GM21447 (cell line): ENCODE data around the gene CD226.
"Not testable (repeated sequence)": the region's sequence is repeated elsewhere in the genome, so short reads cannot be mapped to it uniquely, and the experiment has no call there.

Experiments
- ATAC-seq: cut with Tn5 transposase; IDR thresholded peaks from one replicate; pipeline ENCODE4 v1.9.1; 2021; ENCODE audit not compliant: unreplicated experiment

CD226 gene

DNA sequence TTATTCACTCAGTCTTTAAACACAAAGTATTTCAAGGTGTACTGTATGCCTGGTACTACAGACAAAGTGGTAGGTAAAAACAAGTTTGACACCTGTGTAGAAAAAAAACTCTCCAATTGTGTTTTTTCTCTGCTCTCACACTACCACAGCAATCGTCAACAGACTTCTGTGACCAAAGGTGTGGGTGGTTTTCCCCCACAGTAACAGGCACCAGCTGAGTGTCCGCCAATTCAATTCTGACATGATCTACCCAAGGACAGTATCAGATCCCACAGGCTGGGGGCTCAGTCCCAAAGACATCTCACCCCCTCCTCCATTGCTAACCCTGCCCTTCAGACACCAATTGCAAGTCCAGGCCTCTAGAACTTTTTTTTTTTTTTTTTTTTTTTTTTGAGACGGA is 71.2 kb downstream of the CD226 start:
- no peak for ATAC-seq

DNA sequence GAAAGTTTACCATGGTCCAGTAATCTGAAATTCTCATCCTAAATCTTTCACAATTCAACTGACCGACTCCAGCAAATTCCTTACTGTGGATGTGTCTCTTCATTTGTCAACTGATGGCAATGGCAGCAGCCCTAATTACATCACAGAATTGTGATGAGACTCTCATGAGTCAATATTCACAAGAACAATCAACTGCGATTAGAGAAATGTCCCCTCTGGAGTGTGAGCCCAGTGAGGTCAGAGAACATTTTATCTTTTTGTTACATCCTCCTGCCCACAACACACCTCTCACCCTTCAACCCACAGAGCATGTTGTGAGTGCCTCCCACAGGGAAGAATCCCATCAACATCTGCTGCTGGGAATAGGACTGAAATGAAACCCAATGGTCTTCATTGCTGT is 73.6 kb downstream of the CD226 start:
- no peak for ATAC-seq

DNA sequence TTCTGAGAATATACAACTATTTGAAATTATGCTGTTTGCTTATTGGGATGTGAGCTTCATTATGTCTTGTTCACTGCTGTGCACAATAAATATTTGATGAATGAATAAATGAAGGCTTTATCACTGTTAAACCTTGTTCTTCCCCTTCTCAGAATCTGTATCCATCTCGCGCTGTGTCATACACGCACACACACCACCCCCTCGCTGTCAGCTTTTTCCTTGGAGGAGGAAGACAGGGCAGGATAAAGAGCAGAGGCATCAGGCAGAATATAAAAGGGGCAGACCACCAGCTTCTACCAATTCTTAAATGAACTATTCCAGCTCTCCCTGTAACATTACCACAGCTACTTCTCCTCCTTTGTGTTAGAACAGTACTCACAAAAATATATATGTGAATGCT is 75.0 kb downstream of the CD226 start:
- no peak for ATAC-seq

DNA sequence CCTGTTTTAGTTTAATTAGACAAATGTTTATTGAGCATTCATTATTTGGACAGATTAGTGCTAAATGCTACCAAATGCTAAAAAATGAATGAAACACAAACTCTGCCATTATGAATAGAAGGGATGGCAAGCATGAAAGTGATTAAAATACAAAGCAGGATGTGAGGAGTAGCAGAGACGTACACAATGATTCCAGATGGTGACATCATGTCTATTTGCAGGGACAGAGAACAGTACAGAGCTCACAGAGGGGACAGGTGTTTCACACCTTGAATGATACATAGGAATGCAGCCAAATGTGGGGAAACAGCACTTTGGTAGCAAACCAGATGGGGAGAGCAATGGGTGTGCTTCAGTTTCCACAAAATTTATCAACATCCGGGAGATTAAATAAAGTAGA is 76.3 kb downstream of the CD226 start:
- no peak for ATAC-seq

DNA sequence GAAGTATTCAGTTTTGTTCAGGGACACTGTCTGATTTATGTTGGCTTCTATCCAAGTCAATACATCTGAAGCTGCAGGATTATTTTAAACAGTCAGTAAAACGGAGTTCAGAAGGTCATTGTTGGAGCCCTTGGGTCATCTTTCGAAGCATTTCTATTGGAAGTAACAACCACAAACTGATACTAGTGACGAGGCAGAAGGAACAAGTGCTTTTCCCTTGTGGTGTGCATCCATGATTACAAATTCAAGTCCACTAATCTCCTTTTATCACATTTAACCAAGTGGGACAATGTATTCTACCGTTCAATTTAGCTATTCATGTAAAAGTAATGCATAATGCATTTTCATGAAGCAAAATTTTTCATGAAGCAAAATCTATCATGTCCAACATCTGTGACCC is 76.9 kb downstream of the CD226 start:
- ATAC-seq: no peak

DNA sequence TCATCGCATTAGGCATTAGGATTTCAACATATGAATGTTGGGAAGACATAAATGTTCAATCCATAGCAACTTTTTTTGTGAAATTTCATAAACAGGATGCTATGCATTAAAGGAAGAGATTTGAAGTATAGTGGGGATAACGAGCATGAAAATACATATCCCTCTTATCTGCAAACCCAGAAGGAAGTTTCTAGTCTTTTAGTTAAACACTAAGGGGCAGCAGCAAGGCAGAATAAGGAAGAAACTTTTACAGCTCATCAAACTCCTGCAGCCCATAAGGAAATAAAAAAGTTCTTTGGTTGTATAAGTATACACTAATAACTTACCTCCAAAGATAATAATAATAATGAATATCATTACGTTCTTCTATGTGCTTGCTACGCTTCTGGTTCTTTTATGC is 81.5 kb downstream of the CD226 start:
- ATAC-seq: no peak

DNA sequence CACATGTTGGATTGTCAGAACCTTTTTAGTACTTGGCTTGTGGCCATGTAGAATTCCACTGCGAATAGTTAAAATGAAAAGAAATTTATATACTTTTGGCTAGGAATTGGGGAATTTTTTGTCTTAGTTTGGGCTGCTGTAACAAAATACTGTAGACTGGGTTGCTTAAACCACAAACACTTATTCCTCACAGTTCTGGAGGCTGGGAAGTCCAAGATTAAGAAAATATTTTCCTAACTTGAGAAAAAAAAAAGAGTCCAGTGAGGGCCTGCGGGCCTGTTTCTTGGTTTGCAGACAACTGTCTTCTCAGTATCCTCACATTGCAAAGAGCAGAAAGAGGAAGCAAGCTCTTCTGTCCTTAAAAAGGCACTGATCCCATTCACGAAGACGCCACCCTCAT is 81.9 kb downstream of the CD226 start:
- no peak for ATAC-seq

DNA sequence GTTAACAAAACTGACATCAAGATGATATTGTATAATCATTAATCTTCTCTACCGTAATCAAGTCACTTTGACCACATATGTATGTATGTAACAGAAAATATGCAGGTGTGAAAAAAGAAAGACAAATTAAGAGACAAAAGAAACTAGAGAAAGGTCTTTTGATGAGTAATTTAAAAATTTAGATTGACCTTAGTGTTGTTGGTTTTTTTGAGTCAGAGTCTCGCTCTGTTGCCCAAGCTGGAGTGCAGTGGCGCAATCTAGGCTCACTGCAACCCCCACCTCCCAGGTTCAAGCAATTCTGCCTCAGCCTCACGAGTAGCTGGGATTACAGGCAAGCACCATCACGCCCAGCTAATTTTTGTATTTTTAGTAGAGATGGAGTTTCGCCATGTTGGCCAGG is 82.9 kb downstream of the CD226 start:
- ATAC-seq: peak; percentile 68

DNA sequence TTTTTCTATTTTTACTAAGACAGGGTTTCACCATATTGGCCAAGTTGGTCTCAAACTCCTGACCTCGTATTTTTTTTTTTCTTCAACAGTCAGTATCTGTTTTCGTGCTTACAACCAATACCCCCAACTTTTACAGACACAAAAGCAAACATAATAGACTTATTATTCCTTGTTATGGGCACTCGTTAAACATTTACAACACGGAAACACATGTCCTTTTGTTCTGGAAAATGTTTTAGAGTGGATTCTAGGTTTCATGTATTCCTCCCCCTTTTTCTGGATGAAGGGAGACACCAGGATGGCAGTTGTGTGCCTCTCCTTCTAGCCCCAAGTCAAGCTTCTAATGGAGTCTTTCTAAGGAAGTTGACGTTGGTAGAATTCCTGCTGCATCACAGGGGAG is 88.8 kb downstream of the CD226 start:
- no peak for ATAC-seq

DNA sequence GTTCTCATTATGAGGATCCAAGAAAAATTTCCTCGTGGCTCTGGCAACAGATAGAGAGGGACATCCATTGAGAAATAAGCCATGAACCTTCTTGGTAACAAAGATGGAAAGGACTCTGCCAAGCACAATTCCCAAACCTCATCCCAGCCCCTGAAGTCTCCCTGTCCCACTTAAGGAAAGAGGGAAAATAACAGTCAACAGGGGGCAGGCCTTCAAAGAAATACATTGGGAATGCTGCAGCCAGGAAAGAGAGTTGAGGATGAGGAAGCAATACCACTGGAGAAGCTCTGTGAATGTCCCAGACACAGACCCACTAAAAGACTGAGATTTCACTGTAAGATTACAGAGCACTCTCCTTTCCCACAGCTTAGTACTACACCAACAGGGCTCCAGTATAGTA is 93.2 kb downstream of the CD226 start:
- no peak for ATAC-seq

DNA sequence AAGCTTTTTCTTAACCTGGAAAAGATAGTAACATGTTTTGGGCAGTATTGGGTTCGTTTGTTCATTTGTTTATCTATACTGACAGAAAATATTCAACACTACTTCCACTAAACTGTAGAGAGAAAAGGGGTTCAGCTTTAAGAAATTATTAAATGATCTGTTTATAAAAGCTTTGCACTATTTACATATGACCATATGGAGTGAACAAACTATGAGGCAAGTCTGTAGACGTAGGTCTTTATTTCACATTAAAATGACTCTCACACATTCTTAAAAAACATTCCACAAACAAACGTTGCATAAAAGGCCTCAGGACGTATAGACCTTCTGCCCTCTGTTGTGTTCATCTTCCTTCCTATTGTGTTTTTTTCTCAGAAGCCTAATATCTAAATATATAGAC is 94.6 kb downstream of the CD226 start:
- ATAC-seq: no peak

DNA sequence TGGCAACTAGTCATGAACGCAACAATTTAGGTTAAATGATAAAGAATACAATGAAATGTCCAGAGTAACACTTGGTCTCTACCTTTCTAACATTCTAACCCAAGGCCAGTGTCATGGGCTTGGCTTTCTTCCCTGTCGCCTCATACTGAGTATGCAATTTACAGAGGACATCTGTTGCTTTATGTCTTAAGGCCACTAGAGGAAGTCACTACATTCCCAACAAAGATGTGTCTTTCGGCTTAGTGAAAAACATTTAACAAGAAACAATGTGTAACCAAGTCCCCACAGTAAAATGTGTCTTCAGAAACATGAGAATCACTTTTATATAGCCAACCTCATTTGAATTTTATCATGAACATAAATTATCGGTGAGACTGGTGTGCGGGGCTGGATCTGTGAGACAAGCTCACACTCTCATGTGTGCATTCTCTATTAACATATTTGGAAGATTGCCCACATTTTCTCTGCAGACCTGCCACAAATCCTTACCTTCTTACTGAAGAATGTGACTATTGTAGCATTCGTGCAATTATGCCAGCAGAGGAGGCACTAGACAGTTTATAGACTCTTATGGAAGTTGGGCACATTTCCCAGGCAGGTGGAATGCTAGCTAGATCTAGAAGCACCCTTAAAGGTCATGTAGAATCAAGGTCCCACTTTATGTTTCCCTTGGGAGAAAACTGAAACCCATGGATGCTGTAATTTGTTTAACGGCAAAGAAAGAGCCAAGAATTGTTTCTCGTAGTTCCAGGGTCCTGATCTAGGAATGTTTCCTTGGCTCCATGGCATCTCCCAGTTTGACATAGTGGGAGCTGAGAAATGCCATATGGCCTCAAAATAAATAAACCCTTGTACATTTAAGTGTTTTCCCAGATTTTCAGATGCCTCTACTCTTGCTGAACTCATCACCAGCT is 101.8 kb downstream of the CD226 start:
- ATAC-seq: no peak

DNA sequence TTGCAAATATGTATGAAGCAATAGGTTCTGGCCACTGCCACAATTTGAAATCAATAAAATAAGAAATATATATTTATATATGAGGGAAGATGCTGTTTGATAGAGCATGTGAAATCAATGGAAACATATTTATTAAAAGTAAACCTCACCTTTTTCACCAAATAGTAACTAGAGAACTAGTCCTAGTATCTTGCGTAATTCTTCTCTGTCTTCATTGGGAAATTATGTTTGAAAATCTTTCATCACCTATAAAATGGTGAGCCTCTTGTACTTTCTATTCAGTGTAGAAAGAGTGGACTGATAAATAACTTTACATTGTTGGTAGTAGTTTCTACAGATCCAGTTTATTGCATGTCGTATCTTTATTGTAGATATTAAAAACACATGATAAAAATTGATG is 103.0 kb downstream of the CD226 start:
- ATAC-seq: no peak

DNA sequence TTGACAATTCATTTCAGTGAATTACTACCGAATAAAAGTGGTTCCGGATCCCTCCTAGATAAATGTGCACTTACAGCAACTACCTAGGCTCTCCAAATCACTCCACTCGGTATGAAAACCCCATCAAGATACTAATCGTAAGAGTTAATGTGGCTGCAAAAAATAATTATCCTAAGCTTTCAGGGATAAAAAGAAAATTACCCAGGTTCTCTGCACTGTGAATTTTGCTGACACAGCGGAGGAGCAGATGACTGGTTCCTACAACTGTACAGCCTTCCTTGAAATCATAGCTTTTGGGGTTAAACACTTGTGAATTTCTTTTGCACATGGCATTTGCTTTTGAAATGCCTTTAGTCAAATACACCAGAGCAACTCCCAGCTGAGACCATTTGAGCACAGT is 104.7 kb downstream of the CD226 start:
- ATAC-seq: no peak

DNA sequence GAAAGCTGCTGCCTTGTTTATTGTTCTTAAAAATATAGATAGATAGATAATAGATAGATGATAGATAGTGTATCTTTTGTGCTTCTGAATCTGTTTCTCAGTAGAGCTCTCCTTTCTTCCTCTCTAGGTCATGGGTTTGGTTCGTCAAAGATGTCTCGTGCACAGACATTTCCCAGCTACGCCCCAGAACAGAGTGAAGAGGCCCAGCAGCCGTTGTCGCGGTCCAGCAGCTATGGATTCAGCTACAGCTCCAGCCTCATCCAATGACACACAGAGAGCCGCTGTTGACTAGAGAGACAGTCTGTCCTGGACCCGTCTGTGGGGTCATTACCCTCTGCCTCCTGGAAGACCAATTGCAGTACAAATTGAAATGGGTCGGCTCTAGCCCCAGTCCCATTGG is 106.6 kb downstream of the CD226 start:
- ATAC-seq: no peak

DNA sequence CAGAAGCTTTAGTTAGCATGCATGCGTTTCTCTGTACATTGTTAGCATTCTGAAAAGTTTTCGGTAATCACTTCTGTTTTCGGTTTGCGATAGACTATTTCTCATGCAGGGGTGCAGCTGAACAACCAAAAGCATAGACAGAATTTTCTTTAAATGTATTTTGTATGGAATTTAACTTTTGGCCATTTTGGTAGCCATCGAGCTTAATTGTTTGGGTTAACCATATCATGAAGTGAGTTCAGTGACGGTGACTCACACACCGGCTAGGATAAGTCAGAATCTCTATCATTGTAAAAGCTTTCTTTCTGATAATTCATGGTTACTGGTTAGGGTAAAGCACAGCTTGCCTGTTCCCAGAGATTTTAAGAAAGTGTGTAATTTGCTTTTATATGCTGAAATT is 107.2 kb downstream of the CD226 start:
- no peak for ATAC-seq

DNA sequence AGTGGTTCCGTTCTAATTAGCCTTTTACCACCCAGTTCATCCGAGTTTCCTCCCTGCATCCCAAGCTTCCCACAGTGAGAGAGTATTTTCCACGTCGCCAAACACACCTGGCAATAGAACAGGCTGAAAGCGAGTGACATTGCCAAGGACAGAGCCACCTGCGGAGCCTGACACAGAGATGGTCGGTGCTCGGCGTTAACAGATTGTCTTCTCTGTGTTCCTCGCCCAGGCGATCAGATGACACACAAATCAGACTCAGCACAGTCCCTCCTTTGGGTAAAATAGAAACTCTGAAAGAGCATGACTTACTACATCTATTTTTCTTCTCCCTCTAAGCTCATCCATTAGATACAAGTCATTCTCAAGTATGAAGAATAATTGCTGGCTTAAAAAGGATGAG is 107.7 kb downstream of the CD226 start:
- no peak for ATAC-seq

DNA sequence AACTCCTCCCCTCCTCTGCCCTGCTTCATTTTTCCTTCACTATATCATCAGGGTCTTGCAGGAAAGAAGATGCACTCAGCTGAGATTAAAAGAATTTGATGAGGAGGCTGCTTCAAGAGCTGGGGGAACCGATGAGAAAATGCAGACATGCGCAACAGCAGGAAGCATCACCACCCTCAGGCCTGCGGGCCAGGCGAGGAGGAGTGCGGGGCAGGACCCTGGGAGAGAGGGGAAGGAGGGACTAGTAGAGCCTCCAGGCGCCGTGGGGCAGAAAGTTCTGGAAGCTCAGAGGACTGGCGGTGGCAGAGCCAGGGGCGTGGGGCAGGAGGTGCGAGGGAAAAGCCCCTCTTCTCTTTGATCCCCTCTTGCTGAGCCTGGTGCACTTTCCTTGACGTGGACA is 108.2 kb downstream of the CD226 start:
- ATAC-seq: no peak

DNA sequence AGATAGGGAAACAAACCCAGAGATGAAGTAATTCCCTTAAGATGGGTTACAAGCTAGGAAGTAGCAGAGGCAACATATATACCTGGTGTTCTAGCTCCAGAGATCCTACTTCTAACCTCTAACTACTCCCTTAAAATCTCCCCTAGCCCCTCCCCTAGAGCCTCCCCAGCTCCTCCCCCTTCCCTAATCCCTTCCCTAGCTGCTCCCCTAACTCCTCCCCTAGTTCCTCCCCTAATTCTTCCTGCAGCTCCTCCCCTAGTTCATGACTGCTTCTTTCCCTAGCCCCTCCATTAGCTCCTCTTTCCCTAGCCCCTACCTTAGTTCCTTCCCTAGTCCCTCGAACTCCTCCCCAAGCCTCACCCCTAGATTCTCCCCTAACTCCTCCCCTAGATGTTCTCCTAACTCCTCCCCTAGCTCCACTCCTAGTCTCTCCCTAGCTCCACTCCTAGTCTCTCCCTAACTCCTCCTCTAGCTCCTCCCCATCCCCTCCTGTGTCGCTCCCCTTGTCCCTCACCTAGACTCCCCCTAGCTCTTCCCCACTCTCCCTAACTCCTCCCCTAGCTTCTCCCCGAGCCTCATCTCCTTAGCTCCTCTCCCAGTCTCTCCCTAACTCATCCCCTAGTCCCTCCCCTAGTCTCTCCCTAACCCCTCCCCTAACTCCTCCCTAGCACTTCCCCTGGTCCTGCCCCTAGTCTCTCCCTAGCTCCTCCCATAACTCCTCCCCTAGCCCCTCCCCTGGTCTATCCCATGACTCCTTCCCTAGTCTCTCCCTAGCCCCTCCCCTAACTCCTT is 108.9 kb downstream of the CD226 start:
- ATAC-seq: peak; percentile 65

DNA sequence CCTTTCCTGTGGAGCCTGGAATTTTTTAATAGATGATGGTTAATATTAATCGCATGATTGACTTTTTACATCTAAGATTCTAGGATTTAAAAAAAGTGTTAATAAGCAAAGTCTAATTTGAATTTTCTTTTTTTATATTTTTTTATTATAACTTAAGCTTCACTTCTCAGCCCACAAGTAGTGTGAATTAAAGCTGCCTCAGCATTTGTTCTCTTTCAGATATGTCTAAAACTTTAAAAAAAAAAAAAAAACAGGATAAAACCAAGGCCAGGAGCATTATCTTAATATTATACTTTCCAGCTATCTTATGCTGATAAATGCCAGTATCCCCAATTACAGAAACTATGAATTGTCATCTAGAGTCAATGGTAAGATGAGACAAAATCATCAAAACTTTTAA is 109.7 kb downstream of the CD226 start:
- no peak for ATAC-seq

DNA sequence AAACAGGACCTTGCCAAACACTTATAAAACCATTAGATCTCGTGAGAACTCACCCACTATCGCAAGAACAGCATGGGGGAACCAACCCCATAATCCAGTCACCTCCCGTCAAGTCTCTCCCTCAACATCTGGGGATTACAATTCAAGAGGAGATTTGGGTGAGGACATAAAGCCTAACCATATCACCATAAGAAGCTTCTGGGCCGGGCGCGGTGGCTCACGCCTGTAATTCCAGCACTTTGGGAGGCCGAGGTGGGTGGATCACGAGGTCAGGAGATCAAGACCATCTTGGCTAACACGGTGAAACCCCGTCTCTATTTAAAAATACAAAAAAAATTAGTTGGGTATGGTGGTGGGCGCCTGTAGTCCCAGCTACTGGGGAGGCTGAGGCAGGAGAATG is 112.7 kb downstream of the CD226 start:
- not testable (repeated sequence) for ATAC-seq

DNA sequence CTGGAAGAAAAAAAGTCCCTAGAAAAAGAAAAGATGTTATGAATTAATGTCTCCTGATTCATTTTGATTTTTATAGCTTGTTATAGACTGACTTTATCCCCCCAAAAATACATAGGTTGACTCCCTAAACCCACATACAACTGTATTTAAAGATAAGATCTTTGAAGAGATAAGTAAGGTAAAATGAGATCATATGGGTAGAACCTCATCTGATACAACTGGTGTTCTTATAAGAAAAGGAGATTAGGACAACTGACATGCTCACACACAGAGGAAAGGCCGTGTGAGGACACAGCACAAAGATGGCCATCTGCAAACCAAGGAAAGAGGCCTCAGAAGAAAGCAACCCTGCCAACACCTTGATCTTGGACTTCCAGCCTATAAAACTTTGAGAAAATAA is 117.5 kb downstream of the CD226 start:
- no peak for ATAC-seq
